ENCODE data around the gene GNB1L.

- TF ChIP-seq ZNF274 (IDR thresholded peaks at IDR 0.05; ENCODE audit: low read depth, low read length) = no peak
- no peak for TF ChIP-seq SUZ12 (IDR thresholded peaks at IDR 0.05; ENCODE audit: extremely low read depth, insufficient read depth, insufficient read length)
Measured at GRCh38 chr22:19809741-19810140, 44.9 kb downstream of the GNB1L start.

Measured in NT2/D1 (cell line).